HCT116 (cell line): ENCODE results near the gene CYP20A1. TPM values are rescaled to one million over a fixed set of nuclear protein-coding genes. Genes with fewer than 3 reads are reported as not detected.

Source experiments
- ATAC-seq: fragments of 200-7000 bp; cut with Tn5 transposase; 2 replicates; pipeline ENCODE4 v1.9.1; 2020; ENCODE audit warnings: mild to moderate bottlenecking, moderate library complexity
- BruUV-seq: library from RNA; stranded (reverse); fragments of 400-500 nt; replicated peaks from 2 replicates; lab custom pipeline; 2021; lab: Mats Ljungman, UMichigan
- CTCF ChIA-PET: fragments of 300-600 bp; sonication (Branson Sonifier 250); formaldehyde crosslinking; loops from one replicate; lab custom pipeline; 2021; ENCODE audit warnings: antibody characterized with exemption; lab: Charles Lee
- POLR2A ChIA-PET: fragments of 300-600, 350-600 bp; sonication (Branson Sonifier 250); formaldehyde crosslinking; loops from one replicate; lab custom pipeline; 2021; ENCODE audit warnings: antibody characterized with exemption; lab: Charles Lee
- RAD21 ChIA-PET, 2 experiments: fragments of 300-600 bp; sonication (Branson Sonifier 250); formaldehyde crosslinking; loops; one replicate each; lab custom pipeline; 2023; ENCODE audit warnings: low total read pairs in 2 of 2; ENCODE audit not compliant: uncharacterized antibody in 2 of 2, unreplicated experiment in 2 of 2, low non-redundant PET in 1 of 2; lab: Charles Lee
- DNase-seq: peaks from one replicate; pipeline ENCODE4 v3.0.0-alpha.2; 2010; ENCODE audit warnings: low read depth, low spot score
- H2AFZ ChIP-seq: fragments of 200-600 bp; shearing (Covaris generic), sonication (generic); 2 replicates; pipeline ENCODE4 v1.6.1; 2017; ENCODE audit warnings: low read depth, mixed run types, mixed read lengths, antibody characterized with exemption, low read length; ENCODE audit not compliant: poor library complexity, severe bottlenecking
- H3K27ac ChIP-seq: 2 replicates; pipeline ENCODE4 v1.5.1; 2012; ENCODE audit warnings: low read depth, low read length
- H3K27me3 ChIP-seq: fragments of 200-600 bp; sonication (generic); 2 replicates; pipeline ENCODE4 v1.6.1; 2016; ENCODE audit warnings: mixed run types, low read length, mixed read lengths; ENCODE audit not compliant: insufficient read depth
- H3K36me3 ChIP-seq, 2 experiments: fragments of 200-500 bp in 1 of 2; fragments of 200-600 bp in 1 of 2; sonication (Bioruptor generic) in 1 of 2; sonication (generic) in 1 of 2; 2 replicates each; pipeline versions ENCODE4 v1.5.1 to v1.6.1; 2014 to 2016; ENCODE audit warnings: low read length in 2 of 2, inconsistent platforms in 1 of 2, mixed read lengths in 1 of 2, mixed run types in 1 of 2; ENCODE audit not compliant: insufficient read depth in 2 of 2, control insufficient read depth in 1 of 2
- H3K4me1 ChIP-seq, 2 experiments: fragments of 200-600 bp in 1 of 2; sonication (generic) in 1 of 2; 2 replicates each; pipeline versions ENCODE4 v1.5.1 to v1.6.1; 2012 to 2017; ENCODE audit warnings: low read length in 2 of 2, inconsistent platforms in 1 of 2, mild to moderate bottlenecking in 1 of 2, mixed read lengths in 1 of 2, mixed run types in 1 of 2, moderate library complexity in 1 of 2; ENCODE audit not compliant: insufficient read depth in 2 of 2, control insufficient read depth in 1 of 2
- H3K4me2 ChIP-seq: fragments of 200-600 bp; sonication (generic); 2 replicates; pipeline ENCODE4 v1.6.1; 2017; ENCODE audit warnings: mixed run types, low read length, mixed read lengths
- H3K4me3 ChIP-seq, 2 experiments: fragments of 200-600 bp in 1 of 2; sonication (generic) in 1 of 2; replicated peaks in 1 of 2; 2 replicates each; pipeline ENCODE4 v1.5.1; 2011 to 2016; ENCODE audit warnings: low read length in 2 of 2, control low read depth in 1 of 2, low read depth in 1 of 2, mild to moderate bottlenecking in 1 of 2, mixed read lengths in 1 of 2, mixed run types in 1 of 2
- H3K79me2 ChIP-seq: fragments of 200-600 bp; sonication (generic); 2 replicates; pipeline ENCODE4 v1.6.1; 2017; ENCODE audit warnings: mild to moderate bottlenecking, mixed run types, low read length, moderate library complexity, mixed read lengths; ENCODE audit not compliant: insufficient read depth
- H3K9ac ChIP-seq: fragments of 200-600 bp; sonication (generic); 2 replicates; pipeline ENCODE4 v1.6.1; 2016; ENCODE audit warnings: low read length, mixed read lengths
- H3K9me2 ChIP-seq: fragments of 200-600 bp; sonication (generic), shearing (Covaris generic); 2 replicates; pipeline ENCODE4 v1.6.1; 2017; ENCODE audit warnings: mixed run types, mild to moderate bottlenecking, moderate library complexity; ENCODE audit not compliant: insufficient read depth
- H3K9me3 ChIP-seq, 2 experiments: fragments of 200-500 bp in 1 of 2; fragments of 200-600 bp in 1 of 2; sonication (Bioruptor generic) in 1 of 2; sonication (generic) in 1 of 2; 2 replicates each; pipeline ENCODE4 v1.6.1; 2014 to 2017; ENCODE audit warnings: low read length in 2 of 2, mixed read lengths in 2 of 2, inconsistent platforms in 1 of 2, low read depth in 1 of 2, mild to moderate bottlenecking in 1 of 2, mixed run types in 1 of 2, moderate library complexity in 1 of 2; ENCODE audit not compliant: control insufficient read depth in 1 of 2, insufficient read depth in 1 of 2
- H4K20me1 ChIP-seq: fragments of 200-600 bp; sonication (generic), shearing (Covaris generic); 2 replicates; pipeline ENCODE4 v1.6.1; 2017; ENCODE audit warnings: mixed run types, mild to moderate bottlenecking, moderate library complexity; ENCODE audit not compliant: insufficient read depth
- CBX3 ChIP-seq: IDR thresholded peaks from 2 replicates; pipeline ENCODE4 v1.6.1; 2012; ENCODE audit warnings: low read depth
- CEBPB ChIP-seq: IDR thresholded peaks from 2 replicates; pipeline ENCODE4 v1.6.1; 2012; ENCODE audit warnings: low read depth
- CTCF ChIP-seq, 3 experiments: fragments of 200-600 bp in 1 of 3; sonication (generic) in 1 of 3; IDR thresholded peaks in 2 of 3; conservative IDR thresholded peaks in 1 of 3; 2 replicates each; pipeline ENCODE4 v1.5.1; 2012 to 2017; ENCODE audit warnings: low read depth in 2 of 3, low read length in 2 of 3, antibody characterized with exemption in 1 of 3, borderline replicate concordance in 1 of 3, control low read depth in 1 of 3, mild to moderate bottlenecking in 1 of 3, mixed read lengths in 1 of 3, mixed run types in 1 of 3, moderate library complexity in 1 of 3; ENCODE audit not compliant: insufficient read depth in 1 of 3
- FOSL1 ChIP-seq: IDR thresholded peaks from 2 replicates; pipeline ENCODE4 v1.6.1; 2012; ENCODE audit warnings: low read depth
- RAD21 ChIP-seq: IDR thresholded peaks from 2 replicates; pipeline ENCODE4 v1.6.1; 2012; ENCODE audit warnings: low read depth, mild to moderate bottlenecking
- TCF7L2 ChIP-seq: IDR thresholded peaks from 2 replicates; pipeline ENCODE4 v1.7.0; 2011; ENCODE audit warnings: borderline replicate concordance, inconsistent platforms; ENCODE audit not compliant: insufficient read depth, insufficient read length; ENCODE audit errors: extremely low read depth
- intact Hi-C: fragments of 100-400 bp; cut with micrococcal nuclease; formaldehyde crosslinking; loops from 2 replicates; pipeline ENCODE4 v1.10.0; 2022
- total RNA-seq: library from RNA; stranded (reverse); gene quantifications from one replicate; pipeline ENCODE4 v1.2.1, GENCODE V29; 2021; ENCODE audit not compliant: unreplicated experiment
- TF ChIP-seq, protein P1 (sequence below): IDR thresholded peaks from 2 replicates; pipeline ENCODE4 v1.6.1; 2012

Gene CYP20A1
- total RNA-seq, 1 experiment from 2014 or later, result 10.0 TPM

- BruUV-seq, result no TSS peak
- Histone ChIP-seq H3K79me2 (no peaks in the 10 kb centered on the region), H3K9ac (no peak overlapping the region), H3K9me2 (no peaks in the 10 kb centered on the region), H3K27me3 (no peaks in the 10 kb centered on the region), H3K27ac (no peak overlapping the region; the same call in 1 of the 2 replicates), H3K4me2 (peak overlapping the region; percentile 32; the same call in 1 of the 2 replicates), H3K4me3 (no peak overlapping the region), H4K20me1 (no peaks in the 10 kb centered on the region), H3K36me3 (0 out of 4 replicates have a peak, but pooled peaks cover 4 to 5% of the 10 kb centered on the region in 2 experiments), H2AFZ (no peak overlapping the region), H3K4me1 (peaks cover 26 to 32% of the 10 kb centered on the region in 2 experiments), H3K9me3 (no peaks in the 10 kb centered on the region)
- intact Hi-C loops, result no loop called here
- DNase-seq, result peak; percentile 19
- POLR2A ChIA-PET, result no interaction called here
- CTCF ChIA-PET, result no interaction called here
- RAD21 ChIA-PET, result no interaction called here
- TF ChIP-seq, protein P1, sequence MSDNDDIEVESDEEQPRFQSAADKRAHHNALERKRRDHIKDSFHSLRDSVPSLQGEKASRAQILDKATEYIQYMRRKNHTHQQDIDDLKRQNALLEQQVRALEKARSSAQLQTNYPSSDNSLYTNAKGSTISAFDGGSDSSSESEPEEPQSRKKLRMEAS, result no peak
- TF ChIP-seq RAD21 (peak; percentile 35), CTCF (IDR thresholded peaks at IDR 0.05 in 2 of 3, conservative IDR thresholded peaks at IDR 0.05 in 1 of 3; ENCODE audit: borderline replicate concordance in 1 of 3, insufficient read depth in 1 of 3, low read depth in 2 of 3, low read length in 2 of 3) (peak in 2 of 3 experiments; percentile 20 to 37; a peak in 2 of 6 replicates), FOSL1 (no peak)
- peak; percentile 78 for ATAC-seq
These were observed 40.5 kb downstream of the CYP20A1 start for GRCh38 chr2:203279288-203279687.

- ATAC-seq, result peak; percentile 77
- peak overlapping the region; percentile 57 for H3K4me2 ChIP-seq
- peak; percentile 22 for DNase-seq
- H2AFZ ChIP-seq, result no peak overlapping the region
- TF ChIP-seq, protein P1, result 0 out of 2 replicates have a peak, but pooled peaks have one; percentile 22
- TF ChIP-seq CBX3 (peak; percentile 60; the same call in 1 of the 2 replicates), CEBPB (no peak), FOSL1 (no peak), TCF7L2 (no peak)
- ChIA-PET POLR2A (no interaction called here), CTCF (no interaction called here), RAD21 (no interaction called here)
- BruUV-seq, result no TSS peak
- no peaks in the 10 kb centered on the region for H3K9me3 ChIP-seq
- H3K79me2 ChIP-seq, result no peaks in the 10 kb centered on the region
- H3K27me3 ChIP-seq, result no peaks in the 10 kb centered on the region
- peak overlapping the region; percentile 71 for H3K27ac ChIP-seq
- peak overlapping the region; percentile 0; the same call in 1 of the 2 replicates for H3K9ac ChIP-seq
- intact Hi-C loops, result no loop called here
- H3K4me3 ChIP-seq, result no peak overlapping the region; a peak in 1 of 4 replicates
- H3K4me1 ChIP-seq, result peaks cover 26 to 32% of the 10 kb centered on the region in 2 experiments
- 0 out of 4 replicates have a peak, but pooled peaks cover 4 to 8% of the 10 kb centered on the region in 2 experiments for H3K36me3 ChIP-seq
- H4K20me1 ChIP-seq, result no peaks in the 10 kb centered on the region
- no peaks in the 10 kb centered on the region for H3K9me2 ChIP-seq
These were observed 41.7 kb downstream of the CYP20A1 start for GRCh38 chr2:203280428-203281064.
